AG20443 (cell line): ENCODE data around the gene STIMATE.

Experiments used
- DNase-seq: peaks from one replicate; pipeline ENCODE4 v3.0.0; 2012; ENCODE audit warnings: low spot score, mixed read lengths

STIMATE gene

GRCh38 chr3:52893723-52894122 is 3.6 kb downstream of the STIMATE start:
- DNase-seq: no peak

DNA sequence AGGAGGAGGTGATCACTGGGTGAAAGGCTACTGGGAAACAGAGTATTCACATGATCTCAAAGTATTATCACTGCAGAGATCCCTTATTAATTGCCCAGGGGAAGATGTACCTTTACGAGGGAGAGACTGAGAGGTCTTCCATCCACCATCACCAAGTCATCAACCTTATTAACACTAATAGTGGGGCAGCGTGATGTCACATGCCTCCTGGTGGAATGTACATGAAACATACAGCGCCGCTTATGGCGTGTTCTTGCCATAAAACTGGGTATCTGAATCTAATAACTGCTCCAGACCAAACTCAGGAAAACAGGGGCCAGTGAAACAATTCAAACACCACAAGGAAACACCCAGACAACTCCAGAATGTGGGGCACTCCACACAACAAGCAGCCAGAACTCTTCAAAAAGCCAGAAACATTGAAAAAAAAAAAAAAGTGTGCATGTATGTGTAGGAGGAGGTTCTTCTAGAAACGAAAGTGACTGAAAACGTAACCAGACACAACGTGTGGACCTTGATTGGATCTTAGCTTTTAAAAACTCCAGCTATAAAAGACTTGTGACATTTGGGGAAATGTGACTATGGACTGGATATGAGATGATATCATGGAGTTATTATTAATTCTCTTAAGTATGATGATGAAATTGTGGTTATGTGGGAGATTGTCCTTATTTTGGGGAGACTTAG is 4.6 kb downstream of the STIMATE start:
- DNase-seq: no peak

DNA sequence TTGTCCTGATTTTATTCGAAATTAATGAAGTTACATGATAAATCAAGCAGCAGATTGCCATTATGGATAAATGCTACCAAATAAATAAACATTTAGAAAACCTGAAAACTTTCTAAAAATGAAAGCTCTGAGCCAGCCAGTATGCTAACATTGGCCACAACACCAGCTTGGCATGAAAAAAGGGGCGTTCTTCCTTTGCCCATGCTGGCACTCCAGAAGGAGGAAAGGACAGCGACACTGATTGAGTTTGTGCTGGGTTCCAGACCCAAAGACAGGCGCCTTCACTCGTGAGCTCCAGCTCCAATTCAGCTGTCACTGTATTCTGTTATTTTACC is 5.1 kb downstream of the STIMATE start:
- no peak for DNase-seq

- peak; percentile 83 for DNase-seq
Measured at GRCh38 chr3:52891615-52892081, 5.7 kb downstream of the STIMATE start.

GRCh38 chr3:52891164-52891563 is 6.2 kb downstream of the STIMATE start:
- DNase-seq: no peak

GRCh38 chr3:52890735-52891134 is 6.6 kb downstream of the STIMATE start:
- DNase-seq: no peak

GRCh38 chr3:52889901-52890300 is 7.4 kb downstream of the STIMATE start:
- DNase-seq: no peak

DNA sequence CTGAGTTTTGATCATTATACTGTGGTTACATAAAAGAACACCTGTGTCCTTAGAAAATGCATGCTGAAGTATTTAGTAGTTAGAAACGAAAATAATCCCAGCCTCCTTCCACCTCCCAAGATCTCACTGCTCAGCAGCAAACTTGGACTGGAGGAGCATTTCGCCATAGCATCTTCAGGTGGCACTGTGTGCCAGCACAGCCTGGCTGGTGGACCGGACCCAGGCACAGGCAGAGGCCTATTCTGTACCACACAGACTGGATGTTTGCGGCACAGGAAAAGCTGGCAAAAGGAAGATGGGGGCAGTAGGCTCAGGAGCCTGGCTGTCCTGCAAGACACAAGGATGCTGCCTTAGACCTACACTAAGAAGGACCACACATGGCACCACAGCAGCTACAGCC is 10.2 kb downstream of the STIMATE start:
- no peak for DNase-seq

GRCh38 chr3:52886049-52886730 is 11.2 kb downstream of the STIMATE start:
- no peak for DNase-seq

- peak; percentile 5 for DNase-seq
Measured at GRCh38 chr3:52882377-52882776, 15.0 kb downstream of the STIMATE start.

DNA sequence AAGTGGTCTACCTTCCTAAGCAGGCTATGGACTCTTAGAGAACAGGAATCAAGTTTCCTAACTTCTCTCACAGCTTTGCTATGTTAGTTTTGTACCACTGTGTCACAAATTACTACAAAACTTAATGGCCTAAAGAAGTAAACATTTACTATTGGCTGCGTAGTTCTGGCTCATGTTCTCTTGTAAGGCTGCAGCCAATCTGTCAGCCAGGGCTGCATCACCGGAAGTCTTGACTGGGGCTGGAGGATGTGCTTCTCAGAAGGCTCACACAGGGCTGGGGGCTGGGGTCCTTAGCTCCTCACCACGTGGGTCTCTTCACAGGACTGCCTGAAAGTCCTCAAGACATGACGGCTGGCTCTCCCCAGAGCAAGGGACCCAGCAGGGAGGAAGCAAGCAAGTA is 15.5 kb downstream of the STIMATE start:
- DNase-seq: no peak

- DNase-seq: no peak
Measured at GRCh38 chr3:52880474-52880873, 16.9 kb downstream of the STIMATE start.

GRCh38 chr3:52880047-52880446 is 17.3 kb downstream of the STIMATE start:
- no peak for DNase-seq

DNA sequence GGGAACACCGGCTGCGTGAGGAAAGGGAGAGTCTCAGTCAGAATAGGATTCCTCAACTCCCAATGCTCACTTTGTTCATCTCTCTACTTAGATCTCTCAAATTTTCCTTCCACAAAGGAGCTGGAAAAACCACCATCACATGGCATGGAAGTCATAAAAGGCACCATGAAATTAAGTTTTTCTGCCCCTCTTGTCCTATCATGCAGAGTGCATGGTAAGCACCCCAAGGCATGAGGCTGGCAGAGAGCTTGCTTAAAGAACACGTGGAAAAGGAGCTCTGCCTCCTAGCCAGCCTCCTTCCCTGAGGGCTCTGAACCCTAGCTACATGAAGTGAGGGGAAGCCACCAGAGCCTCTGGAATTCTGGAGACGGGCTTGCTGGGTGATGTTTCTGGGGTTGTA is 17.8 kb downstream of the STIMATE start:
- no peak for DNase-seq

- no peak for DNase-seq
Measured at GRCh38 chr3:52879090-52879489, 18.3 kb downstream of the STIMATE start.

- no peak for DNase-seq
Measured at GRCh38 chr3:52877085-52877484, 20.3 kb downstream of the STIMATE start.

GRCh38 chr3:52874864-52875587 is 22.3 kb downstream of the STIMATE start:
- DNase-seq: no peak

GRCh38 chr3:52874160-52874701 is 23.1 kb downstream of the STIMATE start:
- no peak for DNase-seq

- DNase-seq: no peak
Measured at GRCh38 chr3:52873433-52874159, 23.8 kb downstream of the STIMATE start.

DNA sequence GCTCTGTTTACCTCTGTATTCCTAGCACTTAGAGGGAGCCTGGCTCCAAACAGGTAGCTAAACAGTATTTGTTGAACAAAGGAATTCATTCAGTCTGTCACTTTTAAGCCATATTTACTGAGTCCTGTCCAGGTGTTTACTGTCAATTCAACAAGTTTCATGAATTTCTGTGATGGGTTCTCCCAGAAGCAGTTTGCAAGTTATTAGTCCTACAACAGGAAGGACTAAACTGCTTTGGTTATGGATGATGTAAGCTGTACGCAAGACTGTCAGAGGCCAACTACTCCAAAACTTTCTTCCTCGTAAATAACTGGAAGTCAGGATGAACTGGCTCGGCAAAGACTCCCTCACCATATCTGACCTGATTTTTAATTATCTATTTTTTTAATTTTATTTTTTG is 25.1 kb downstream of the STIMATE start:
- no peak for DNase-seq

DNA sequence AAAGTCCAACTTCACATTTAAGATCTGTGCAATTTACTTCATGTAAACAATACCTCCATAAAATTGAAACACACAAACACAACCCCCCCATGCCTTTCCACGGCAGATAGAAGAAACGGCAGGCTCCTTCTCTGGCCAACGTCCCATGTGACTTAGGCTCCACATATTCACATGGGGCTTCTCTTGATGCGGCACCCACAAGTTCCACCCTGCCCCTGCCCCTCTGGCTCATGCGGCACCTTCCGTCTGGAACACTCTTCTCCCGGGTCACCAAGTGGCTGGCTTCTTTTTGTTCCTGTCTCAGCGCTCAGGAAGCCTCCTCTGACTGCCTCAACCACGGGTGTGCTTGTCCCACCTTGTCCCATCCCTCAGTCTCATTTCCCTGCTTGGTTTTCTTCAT is 25.6 kb downstream of the STIMATE start:
- DNase-seq: no peak

- DNase-seq: no peak
Measured at GRCh38 chr3:52870471-52870870, 26.9 kb downstream of the STIMATE start.
